B cell (primary cell): ENCODE measurements around the gene MIX23. TPM values are rescaled to one million over a fixed set of nuclear protein-coding genes. Genes with fewer than 3 reads are reported as not detected.

Source experiments
- ATAC-seq: fragments of 200-7000 bp; cut with Tn5 transposase; one replicate; pipeline ENCODE4 v1.10.0; 2021; ENCODE audit warnings: low read depth, mild to moderate bottlenecking, moderate number of reproducible peaks, moderate library complexity
- CTCF ChIA-PET: fragments of 350-600 bp; sonication (Branson Sonifier 250); formaldehyde crosslinking; loops from one replicate; lab custom pipeline; 2021; ENCODE audit warnings: antibody characterized with exemption, inconsistent platforms; lab: Charles Lee
- POLR2A ChIA-PET: fragments of 350-600 bp; sonication (Branson Sonifier 250); formaldehyde crosslinking; loops from one replicate; lab custom pipeline; 2021; ENCODE audit warnings: antibody characterized with exemption; lab: Charles Lee
- DNase-seq: peaks from one replicate; pipeline ENCODE4 v3.0.0; 2013
- H2AFZ ChIP-seq: 2 replicates; pipeline ENCODE4 v1.6.1; 2012; ENCODE audit warnings: mild to moderate bottlenecking, low read depth, low read length; ENCODE audit not compliant: insufficient read depth, poor library complexity, severe bottlenecking
- H3K27ac ChIP-seq, 2 donors: 1 replicate in 1 of 2; 2 replicates in 1 of 2; pipeline ENCODE4 v1.5.1; 2012 to 2013; ENCODE audit warnings: low read length in 2 of 2, mild to moderate bottlenecking in 2 of 2, moderate library complexity in 1 of 2
- H3K27me3 ChIP-seq, 4 experiments: fragments of 200-600 bp in 1 of 4; sonication (generic) in 1 of 4; replicated peaks in 1 of 4; 1 replicate in 2 of 4; 2 replicates in 2 of 4; pipeline versions ENCODE4 v1.6.1 to v1.7.0; 2013 to 2016; ENCODE audit warnings: low read length in 3 of 4, mild to moderate bottlenecking in 2 of 4, mixed read lengths in 1 of 4, moderate library complexity in 1 of 4; ENCODE audit not compliant: insufficient read depth in 4 of 4, control insufficient read depth in 3 of 4; ENCODE audit errors: control extremely low read depth in 1 of 4
- H3K36me3 ChIP-seq, 2 experiments: replicated peaks in 1 of 2; 1 replicate in 1 of 2; 2 replicates in 1 of 2; pipeline versions ENCODE4 v1.6.1 to v1.7.1; 2013; ENCODE audit warnings: low read length in 1 of 2; ENCODE audit not compliant: insufficient read depth in 2 of 2, control insufficient read depth in 1 of 2; ENCODE audit errors: control extremely low read depth in 1 of 2, extremely low read depth in 1 of 2
- H3K4me1 ChIP-seq, 2 donors: fragments of 200-600 bp in 1 of 2; sonication (generic) in 1 of 2; 1 replicate in 1 of 2; 2 replicates in 1 of 2; pipeline versions ENCODE4 v1.5.1 to v1.6.1; 2013 to 2017; ENCODE audit warnings: low read length in 2 of 2; ENCODE audit not compliant: control insufficient read depth in 2 of 2, insufficient read depth in 2 of 2
- H3K4me2 ChIP-seq: replicated peaks from 2 replicates; pipeline ENCODE3; 2012; ENCODE audit warnings: mild to moderate bottlenecking, low read depth, low read length; ENCODE audit not compliant: poor library complexity, severe bottlenecking
- H3K4me3 ChIP-seq, 5 experiments: fragments of 200-600 bp in 1 of 5; sonication (generic) in 1 of 5; 1 replicate in 3 of 5; 2 replicates in 2 of 5; pipeline versions ENCODE4 v1.5.1 to v1.7.0; 2011 to 2016; ENCODE audit warnings: low read length in 4 of 5, mild to moderate bottlenecking in 4 of 5, low read depth in 2 of 5, control low read depth in 1 of 5, moderate library complexity in 1 of 5; ENCODE audit not compliant: insufficient read depth in 1 of 5; ENCODE audit errors: control extremely low read depth in 1 of 5, extremely low read depth in 1 of 5
- H3K79me2 ChIP-seq: fragments of 200-600 bp; sonication (generic); one replicate; pipeline ENCODE4 v1.6.0; 2016; ENCODE audit warnings: low read length; ENCODE audit not compliant: control insufficient read depth, insufficient read depth
- H3K9ac ChIP-seq: fragments of 200-600 bp; sonication (generic); 2 replicates; pipeline ENCODE4 v1.6.1; 2017; ENCODE audit warnings: mild to moderate bottlenecking, low read length, moderate library complexity
- H3K9me3 ChIP-seq, 3 donors: one replicate each; pipeline versions ENCODE4 v1.6.1 to v1.7.1; 2013; ENCODE audit warnings: low read length in 2 of 3; ENCODE audit not compliant: control insufficient read depth in 2 of 3, insufficient read depth in 1 of 3; ENCODE audit errors: control extremely low read depth in 1 of 3
- H4K20me1 ChIP-seq: 2 replicates; pipeline ENCODE4 v1.6.0; 2012; ENCODE audit warnings: mild to moderate bottlenecking, low read length; ENCODE audit not compliant: insufficient read depth, control insufficient read depth, poor library complexity, severe bottlenecking
- H3K27ac Mint-ChIP-seq: one replicate; pipeline ENCODE4 v1.8.0; 2021; ENCODE audit warnings: mixed read lengths
- H3K27me3 Mint-ChIP-seq: one replicate; pipeline ENCODE4 v1.8.0; 2021; ENCODE audit warnings: mixed read lengths
- H3K4me1 Mint-ChIP-seq: one replicate; pipeline ENCODE4 v1.8.0; 2021; ENCODE audit warnings: mixed read lengths
- H3K4me3 Mint-ChIP-seq: one replicate; pipeline ENCODE4 v1.8.0; 2021; ENCODE audit warnings: mixed read lengths
- H3K9me3 Mint-ChIP-seq: one replicate; pipeline ENCODE4 v1.8.0; 2022; ENCODE audit warnings: mixed read lengths; ENCODE audit not compliant: insufficient read depth
- CTCF ChIP-seq: fragments of 200-600 bp; IDR thresholded peaks from one replicate; pipeline ENCODE4 v1.8.0; 2022; ENCODE audit warnings: antibody characterized with exemption, mild to moderate bottlenecking
- EZH2 ChIP-seq: IDR thresholded peaks from 2 replicates; pipeline ENCODE4 v1.6.1; 2012; ENCODE audit warnings: borderline replicate concordance, low read depth, mild to moderate bottlenecking, moderate library complexity, low read length; ENCODE audit not compliant: insufficient read depth, poor library complexity, severe bottlenecking
- WGBS: methylation state at CpG from one replicate; pipeline ENCODE4 v1.1.5; 2013; ENCODE audit warnings: missing lambda C conversion rate; ENCODE audit not compliant: insufficient coverage; 5-methylcytosine and 5-hydroxymethylcytosine counted together
- intact Hi-C: fragments of 100-400 bp; cut with micrococcal nuclease; formaldehyde crosslinking; loops from one replicate; pipeline ENCODE4 v1.10.0; 2022
- polyA plus RNA-seq: library from polyadenylated mRNA; depleted of rRNA; stranded (reverse); fragments of >200 nt; gene quantifications from 2 replicates; pipeline ENCODE4 v1.2.3, GENCODE V29; 2012
- total RNA-seq, 2 donors: library from RNA; stranded (reverse); fragments of 120-200 nt in 1 of 2; gene quantifications; 1 replicate in 1 of 2; 2 replicates in 1 of 2; pipeline versions ENCODE4 v1.2.3 to v1.2.4, GENCODE V29; 2013 to 2022

Gene MIX23
- total and polyA plus RNA-seq, 2 donors (not counting 1 experiment from before 2014, with no cell fraction given) = 9.2 to 33.1 TPM

- CTCF ChIA-PET = no interaction called here
- no peaks in the 10 kb centered on the region for H3K27me3 Mint-ChIP-seq
- DNase-seq = no peak
- Histone ChIP-seq H3K4me3 (no peak overlapping the region), H3K9me3 (no peaks in the 10 kb centered on the region), H2AFZ (no peak overlapping the region), H3K36me3 (peaks cover 0 to 1% of the 10 kb centered on the region in 2 experiments), H3K4me2 (no peak overlapping the region), H3K27me3 (no peaks in the 10 kb centered on the region), H3K4me1 (no peaks in the 10 kb centered on the region), H3K27ac (no peak overlapping the region), H3K9ac (no peak overlapping the region), H3K79me2 (no peaks in the 10 kb centered on the region), H4K20me1 (no peaks in the 10 kb centered on the region)
- H3K9me3 Mint-ChIP-seq = no peaks in the 10 kb centered on the region
- H3K4me3 Mint-ChIP-seq = no peak overlapping the region
- no peaks in the 10 kb centered on the region for H3K4me1 Mint-ChIP-seq
- POLR2A ChIA-PET = interaction anchor here (0.5 kb wide), 1 partner anchor 811 kb away, joined by 4 read pairs; no protein-coding TSS in a partner anchor
- intact Hi-C loops = no loop called here
- no peak for TF ChIP-seq EZH2
- TF ChIP-seq CTCF = no peak
- WGBS = no CpG with 5 or more reads among the region's 2 CpGs
- no peak overlapping the region for H3K27ac Mint-ChIP-seq
- no peak for ATAC-seq
These were observed 25.0 kb downstream of the MIX23 start for GRCh38 chr3:122357828-122358702.

GRCh38 chr3:122356402-122356801 is 26.6 kb downstream of the MIX23 start:
- POLR2A ChIA-PET = no interaction called here
- H3K36me3 ChIP-seq = no peaks in the 10 kb centered on the region
- H3K27me3 ChIP-seq = no peaks in the 10 kb centered on the region
- CTCF ChIA-PET = interaction anchor here (0.7 to 1.6 kb wide), 2 partner anchors 265 to 810 kb away, joined by 4 to 6 read pairs; partner anchors contain the start of gene POLQ
- no peak overlapping the region for H3K4me2 ChIP-seq
- Mint-ChIP-seq H3K27ac (no peak overlapping the region), H3K27me3 (no peaks in the 10 kb centered on the region), H3K4me3 (no peak overlapping the region), H3K9me3 (no peaks in the 10 kb centered on the region), H3K4me1 (no peaks in the 10 kb centered on the region)
- no peak overlapping the region for H2AFZ ChIP-seq
- no peak overlapping the region for H3K27ac ChIP-seq
- DNase-seq (peak; percentile 20), ATAC-seq (no peak)
- H4K20me1 ChIP-seq = no peaks in the 10 kb centered on the region
- no peak overlapping the region for H3K9ac ChIP-seq
- no peaks in the 10 kb centered on the region for H3K4me1 ChIP-seq
- TF ChIP-seq EZH2 (no peak), CTCF (peak; percentile 31)
- H3K9me3 ChIP-seq = no peaks in the 10 kb centered on the region
- intact Hi-C loops = loop anchor here (1.0 kb wide), 1 partner anchor 810 kb away; no protein-coding TSS in a partner anchor
- no peaks in the 10 kb centered on the region for H3K79me2 ChIP-seq
- no peak overlapping the region for H3K4me3 ChIP-seq
- no CpG with 5 or more reads among the region's 4 CpGs for WGBS
